ENCODE results near the gene SHANK2. TPM values are rescaled to one million over a fixed set of nuclear protein-coding genes. Genes with fewer than 3 reads are reported as not detected.

The SHANK2 gene
- total RNA-seq, 2 experiments from 2014 or later = not detected

GRCh38 chr11:71263386-71263785 lies 11.0 kb upstream of the SHANK2 start:
- POLR2A ChIA-PET = no interaction called here
- no peak overlapping the region for H3K27ac Mint-ChIP-seq
- no peaks in the 10 kb centered on the region for H3K4me1 Mint-ChIP-seq (ENCODE audit: low read depth)
- intact Hi-C loops (cut with micrococcal nuclease) = no loop called here
- DNase-seq = no peak
- H3K27me3 Mint-ChIP-seq = peaks cover 16% of the 10 kb centered on the region
- CTCF ChIA-PET = interaction anchor here (0.6 kb wide), 1 partner anchor 1545 kb away, joined by 3 read pairs; no protein-coding TSS in a partner anchor
- H3K36me3 Mint-ChIP-seq = no peaks in the 10 kb centered on the region
- H3K4me3 Mint-ChIP-seq = no peak overlapping the region
- peaks cover 3% of the 10 kb centered on the region for H3K9me3 Mint-ChIP-seq

DNA sequence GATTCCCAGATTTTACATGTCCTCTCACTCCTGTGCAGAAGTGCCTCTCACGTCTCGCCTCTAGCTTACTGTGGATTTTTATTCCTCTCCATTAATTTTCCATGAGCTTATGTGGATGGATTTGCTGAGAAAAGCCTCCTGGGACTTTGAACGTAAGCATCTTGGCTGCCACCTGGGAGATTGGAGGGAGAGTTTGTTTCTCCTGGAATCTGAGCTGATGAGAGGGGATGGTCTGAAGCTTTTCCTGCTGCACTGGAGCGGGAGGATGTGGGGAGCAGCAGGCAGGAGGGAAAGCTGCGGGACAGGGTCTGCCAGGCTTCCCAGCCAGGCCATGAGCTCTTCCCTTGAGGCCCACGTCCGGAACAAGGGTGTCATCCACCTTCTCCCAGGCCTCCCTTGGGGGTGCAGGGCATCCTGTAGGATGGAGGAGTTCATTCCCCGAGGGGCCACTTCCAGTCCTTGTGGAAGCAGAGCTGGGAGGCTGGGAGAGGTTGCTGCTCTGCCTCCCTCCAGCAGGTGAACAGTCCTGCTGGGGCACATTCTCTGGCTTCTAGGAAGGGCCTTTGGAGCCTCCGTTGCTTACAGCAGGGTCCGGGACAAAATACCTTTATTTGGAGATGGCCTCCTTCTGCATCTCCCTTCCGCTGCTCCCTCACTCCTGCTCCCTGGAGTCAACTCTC lies 3.6 kb upstream of the SHANK2 start:
- ChIA-PET POLR2A (no interaction called here), CTCF (no interaction called here)
- no peak for DNase-seq
- Mint-ChIP-seq H3K4me3 (no peak overlapping the region), H3K27me3 (peaks cover 28% of the 10 kb centered on the region), H3K9me3 (peaks cover 6% of the 10 kb centered on the region), H3K36me3 (no peaks in the 10 kb centered on the region), H3K4me1 (ENCODE audit: low read depth) (no peaks in the 10 kb centered on the region), H3K27ac (no peak overlapping the region)
- intact Hi-C loops (cut with micrococcal nuclease) = no loop called here

- Mint-ChIP-seq H3K27me3 (peaks cover 34% of the 10 kb centered on the region), H3K36me3 (no peaks in the 10 kb centered on the region), H3K4me1 (ENCODE audit: low read depth) (no peaks in the 10 kb centered on the region), H3K4me3 (no peak overlapping the region), H3K27ac (no peak overlapping the region), H3K9me3 (peaks cover 6% of the 10 kb centered on the region)
- CTCF ChIA-PET = no interaction called here
- intact Hi-C loops (cut with micrococcal nuclease) = no loop called here
- POLR2A ChIA-PET = no interaction called here
- DNase-seq = no peak
Measured at GRCh38 chr11:71255323-71255722, 2.9 kb upstream of the SHANK2 start.

DNA sequence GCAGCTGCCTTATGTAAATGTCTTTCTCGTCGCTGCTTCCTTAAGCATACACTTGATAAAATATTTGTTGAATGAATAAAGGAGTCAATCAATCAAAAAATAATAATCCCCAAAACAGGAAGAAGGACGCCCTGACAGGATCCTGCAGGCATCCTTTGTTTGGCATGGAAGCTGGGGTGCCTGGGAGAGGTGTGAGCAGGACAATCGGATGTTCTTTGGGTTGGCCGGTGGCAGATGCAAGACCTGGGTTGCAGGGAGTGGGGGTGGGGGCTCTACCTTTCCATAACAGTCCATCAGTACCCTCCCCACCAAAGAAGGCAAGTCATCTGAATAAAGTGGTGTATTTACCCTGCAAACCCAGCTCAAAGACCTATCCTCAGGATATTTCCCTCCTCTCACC lies 1.4 kb upstream of the SHANK2 start:
- intact Hi-C loops (cut with micrococcal nuclease) = no loop called here
- Mint-ChIP-seq H3K27ac (no peak overlapping the region), H3K9me3 (peaks cover 6% of the 10 kb centered on the region), H3K27me3 (peaks cover 43% of the 10 kb centered on the region), H3K4me3 (no peak overlapping the region), H3K4me1 (ENCODE audit: low read depth) (no peaks in the 10 kb centered on the region), H3K36me3 (no peaks in the 10 kb centered on the region)
- CTCF ChIA-PET = no interaction called here
- DNase-seq = no peak
- POLR2A ChIA-PET = no interaction called here

DNA sequence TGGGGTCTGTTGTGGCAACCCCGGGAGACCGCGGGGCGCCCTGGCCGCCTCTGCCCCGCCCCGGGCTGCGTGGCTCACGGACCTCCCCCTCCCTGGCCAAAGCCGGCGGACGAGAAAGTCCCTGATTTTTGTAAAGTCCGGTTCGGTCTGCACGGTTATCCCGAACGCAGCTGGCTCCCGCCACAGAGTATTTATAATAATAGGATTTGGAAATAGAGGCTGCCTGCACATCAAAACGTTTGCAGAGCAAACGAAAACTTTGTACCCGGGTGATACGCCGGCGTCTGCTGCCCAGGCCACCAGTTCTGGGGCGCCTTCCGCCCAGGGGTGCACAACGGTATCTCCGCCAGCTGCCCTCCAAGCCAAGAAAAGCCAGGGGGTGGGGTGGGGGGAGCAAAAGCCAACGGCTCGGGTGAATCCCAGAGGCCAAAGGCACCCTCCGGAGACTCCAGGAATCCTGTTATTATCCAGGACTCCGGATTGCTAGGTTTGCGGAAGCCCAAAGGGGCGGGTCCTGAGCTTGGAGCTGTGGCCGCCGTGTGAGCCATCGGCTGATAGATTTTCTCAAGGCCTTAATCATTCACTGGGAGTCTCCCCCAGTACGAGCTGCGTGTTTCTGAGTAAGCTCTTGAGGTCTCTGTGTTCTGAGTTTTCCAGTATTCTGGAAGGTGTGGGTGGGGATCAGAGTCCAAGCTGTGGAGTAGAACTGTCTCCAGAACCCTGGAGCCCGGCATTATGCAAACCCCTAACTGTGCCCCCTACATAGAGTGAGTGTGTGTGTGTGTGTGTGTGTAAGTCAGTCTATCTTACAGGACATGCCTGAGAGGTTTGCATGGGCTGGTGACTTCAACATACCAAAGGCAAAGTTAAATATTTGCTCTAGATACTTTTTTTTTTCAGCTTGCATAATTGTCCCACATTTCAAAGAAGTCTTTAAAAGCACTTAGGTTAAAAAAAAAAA lies 673 bp upstream of the SHANK2 start:
- H3K27ac Mint-ChIP-seq = no peak overlapping the region
- intact Hi-C loops (cut with micrococcal nuclease) = no loop called here
- no peak overlapping the region for H3K4me3 Mint-ChIP-seq
- H3K36me3 Mint-ChIP-seq = no peaks in the 10 kb centered on the region
- no peak for DNase-seq
- no peaks in the 10 kb centered on the region for H3K4me1 Mint-ChIP-seq (ENCODE audit: low read depth)
- H3K27me3 Mint-ChIP-seq = peaks cover 48% of the 10 kb centered on the region
- peaks cover 2% of the 10 kb centered on the region for H3K9me3 Mint-ChIP-seq
- CTCF ChIA-PET = no interaction called here
- POLR2A ChIA-PET = no interaction called here

DNA sequence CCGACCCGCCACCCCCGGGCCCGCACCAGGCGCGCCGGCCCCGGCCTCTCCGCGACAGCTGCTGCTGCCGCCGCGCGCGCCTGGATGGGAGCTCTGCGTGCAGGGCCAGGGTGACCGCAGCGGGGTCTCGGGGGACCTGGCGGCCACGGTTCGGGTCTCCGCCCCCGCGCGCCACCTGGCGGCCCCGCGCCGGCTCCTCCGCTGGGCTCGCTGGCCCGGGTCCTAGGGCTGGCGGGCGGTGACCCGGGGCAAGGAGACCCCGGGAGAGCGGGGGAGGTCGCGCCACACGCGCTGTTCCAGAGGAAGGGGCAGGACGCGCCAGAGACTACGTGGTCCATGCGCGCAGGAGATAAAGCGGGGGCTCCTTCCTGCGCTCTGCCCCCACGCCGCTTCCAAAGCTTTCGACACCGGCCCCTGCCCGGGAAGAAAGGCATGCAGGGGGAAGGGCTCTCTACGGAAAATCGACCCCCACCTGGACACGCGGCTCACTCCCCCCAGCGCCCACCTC lies 562 bp downstream of the SHANK2 start:
- H3K27ac Mint-ChIP-seq = no peak overlapping the region
- no peak overlapping the region for H3K4me3 Mint-ChIP-seq
- no peaks in the 10 kb centered on the region for H3K9me3 Mint-ChIP-seq
- intact Hi-C loops (cut with micrococcal nuclease) = no loop called here
- POLR2A ChIA-PET = no interaction called here
- CTCF ChIA-PET = no interaction called here
- H3K36me3 Mint-ChIP-seq = no peaks in the 10 kb centered on the region
- H3K4me1 Mint-ChIP-seq (ENCODE audit: low read depth) = no peaks in the 10 kb centered on the region
- no peak for DNase-seq
- H3K27me3 Mint-ChIP-seq = peaks cover 47% of the 10 kb centered on the region

- ChIA-PET CTCF (no interaction called here), POLR2A (no interaction called here)
- Mint-ChIP-seq H3K27me3 (peaks cover 47% of the 10 kb centered on the region), H3K36me3 (no peaks in the 10 kb centered on the region), H3K9me3 (no peaks in the 10 kb centered on the region), H3K4me1 (ENCODE audit: low read depth) (no peaks in the 10 kb centered on the region), H3K27ac (no peak overlapping the region), H3K4me3 (no peak overlapping the region)
- intact Hi-C loops (cut with micrococcal nuclease) = no loop called here
- DNase-seq = no peak
Measured at GRCh38 chr11:71251151-71251721, 1.1 kb downstream of the SHANK2 start.

DNA sequence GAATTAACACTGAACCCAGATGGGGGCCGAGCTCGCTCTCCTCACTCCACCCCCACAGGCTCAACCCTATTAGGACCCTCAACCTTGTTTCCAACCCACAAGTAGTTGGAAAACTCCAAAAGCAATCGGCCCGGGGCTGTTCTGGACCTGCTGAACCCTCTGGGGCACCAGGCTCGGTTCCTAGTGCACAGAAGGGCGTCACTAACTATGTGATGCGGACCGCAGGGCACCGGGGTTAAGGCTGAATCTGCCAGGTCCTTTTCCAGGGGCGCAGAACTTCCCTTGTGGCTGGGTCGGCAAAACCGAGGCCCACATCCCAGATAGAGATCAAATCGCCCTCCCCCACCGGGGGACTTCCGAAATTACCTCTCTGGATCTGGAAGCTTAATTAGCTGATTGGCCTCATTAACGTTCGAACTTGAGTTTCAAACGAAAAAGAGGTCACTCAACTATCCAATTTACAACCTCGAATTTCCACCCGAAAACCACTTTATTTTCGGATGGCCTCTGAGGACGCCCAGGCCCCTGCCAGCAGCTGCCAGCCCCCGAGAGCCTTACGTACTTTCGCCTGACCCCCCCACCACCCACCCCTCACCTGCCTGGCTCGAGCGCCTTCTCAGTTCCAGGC lies 1.7 kb downstream of the SHANK2 start:
- CTCF ChIA-PET = no interaction called here
- no peaks in the 10 kb centered on the region for H3K9me3 Mint-ChIP-seq
- H3K36me3 Mint-ChIP-seq = no peaks in the 10 kb centered on the region
- no peak overlapping the region for H3K4me3 Mint-ChIP-seq
- no peak overlapping the region for H3K27ac Mint-ChIP-seq
- H3K27me3 Mint-ChIP-seq = peaks cover 45% of the 10 kb centered on the region
- no peaks in the 10 kb centered on the region for H3K4me1 Mint-ChIP-seq (ENCODE audit: low read depth)
- POLR2A ChIA-PET = no interaction called here
- DNase-seq = no peak
- intact Hi-C loops (cut with micrococcal nuclease) = no loop called here

- no peak overlapping the region for H3K4me3 Mint-ChIP-seq
- no peaks in the 10 kb centered on the region for H3K4me1 Mint-ChIP-seq (ENCODE audit: low read depth)
- H3K9me3 Mint-ChIP-seq = no peaks in the 10 kb centered on the region
- ChIA-PET POLR2A (no interaction called here), CTCF (no interaction called here)
- DNase-seq = no peak
- no peaks in the 10 kb centered on the region for H3K36me3 Mint-ChIP-seq
- H3K27me3 Mint-ChIP-seq = peaks cover 40% of the 10 kb centered on the region
- intact Hi-C loops (cut with micrococcal nuclease) = no loop called here
- no peak overlapping the region for H3K27ac Mint-ChIP-seq
Measured at GRCh38 chr11:71249301-71249700, 3.1 kb downstream of the SHANK2 start.

- POLR2A ChIA-PET = interaction anchor here (0.7 kb wide), 1 partner anchor 1398 kb away, joined by 3 read pairs; no protein-coding TSS in a partner anchor
- no peak overlapping the region for H3K27ac Mint-ChIP-seq
- no peaks in the 10 kb centered on the region for H3K4me1 Mint-ChIP-seq (ENCODE audit: low read depth)
- peaks cover 34% of the 10 kb centered on the region for H3K27me3 Mint-ChIP-seq
- DNase-seq = no peak
- intact Hi-C loops (cut with micrococcal nuclease) = no loop called here
- no peaks in the 10 kb centered on the region for H3K9me3 Mint-ChIP-seq
- H3K36me3 Mint-ChIP-seq = no peaks in the 10 kb centered on the region
- CTCF ChIA-PET = no interaction called here
- no peak overlapping the region for H3K4me3 Mint-ChIP-seq
Measured at GRCh38 chr11:71248656-71249055, 3.7 kb downstream of the SHANK2 start.

DNA sequence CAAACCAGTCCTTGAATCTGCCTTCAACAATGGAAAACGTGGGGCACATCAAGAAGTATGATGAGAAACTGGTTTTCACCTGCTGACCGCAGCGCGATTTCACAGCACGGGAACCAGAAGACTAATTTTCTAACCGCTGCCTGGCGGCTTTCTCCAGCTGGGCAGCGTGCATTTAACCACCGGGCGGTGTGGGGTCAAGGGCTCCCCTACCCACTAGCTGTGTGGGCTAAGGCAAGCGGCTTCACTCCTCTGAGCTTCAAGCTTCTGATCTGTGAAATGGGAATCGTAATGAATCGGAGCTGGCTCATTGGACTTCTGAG lies 4.2 kb downstream of the SHANK2 start:
- DNase-seq = no peak
- no peaks in the 10 kb centered on the region for H3K36me3 Mint-ChIP-seq
- CTCF ChIA-PET = no interaction called here

More for the DNA sequence above, 4.2 kb downstream of the SHANK2 start:
- POLR2A ChIA-PET = interaction anchor here (0.7 kb wide), 1 partner anchor 1398 kb away, joined by 3 read pairs; no protein-coding TSS in a partner anchor
- intact Hi-C loops (cut with micrococcal nuclease) = no loop called here
- Mint-ChIP-seq H3K4me3 (no peak overlapping the region), H3K27me3 (peaks cover 29% of the 10 kb centered on the region), H3K4me1 (ENCODE audit: low read depth) (no peaks in the 10 kb centered on the region), H3K9me3 (no peaks in the 10 kb centered on the region), H3K27ac (no peak overlapping the region)
